Fibroblast of villous mesenchyme (primary cell): ENCODE data around the gene PRAF2. TPM values are rescaled to one million over a fixed set of nuclear protein-coding genes. Genes with fewer than 3 reads are reported as not detected.

Experiments used
- DNase-seq: peaks from one replicate; pipeline ENCODE4 v3.0.0-alpha.2; 2010; ENCODE audit warnings: low read depth
- H3K4me3 ChIP-seq: 2 replicates; pipeline ENCODE4 v1.5.1; 2011; ENCODE audit warnings: low read depth, mild to moderate bottlenecking, low read length
- CTCF ChIP-seq: IDR thresholded peaks from 2 replicates; pipeline ENCODE4 v1.5.1; 2012; ENCODE audit warnings: low read depth, mild to moderate bottlenecking, low read length; ENCODE audit not compliant: insufficient read depth
- total RNA-seq: library from RNA; depleted of rRNA; stranded (reverse); fragments of >200 nt; gene quantifications from 2 replicates; pipeline ENCODE4 v1.2.3, GENCODE V29; 2012

Gene PRAF2
- 12.6 and 15.1 TPM in 2 replicates for total RNA-seq

GRCh38 chrX:49073601-49074575 is at the start of gene PRAF2:
Gene PRAF2 (minus strand): TSS chrX:49074002. CDS start chrX:49073987, 15 bp downstream.
- peak within 1 kb of the TSS; percentile 78 for H3K4me3 ChIP-seq
- DNase-seq, result peak; percentile 92
- TF ChIP-seq CTCF, result no peak

GRCh38 chrX:49122499-49122898 is 48.7 kb upstream of the PRAF2 start:
- TF ChIP-seq CTCF, result no peak
- DNase-seq, result no peak
- peak overlapping the region; percentile 86 for H3K4me3 ChIP-seq

- H3K4me3 ChIP-seq, result no peak overlapping the region
- no peak for TF ChIP-seq CTCF
- DNase-seq, result no peak
These were observed 46.3 kb upstream of the PRAF2 start for GRCh38 chrX:49120091-49120490.

- TF ChIP-seq CTCF, result no peak
- no peak overlapping the region for H3K4me3 ChIP-seq
- no peak for DNase-seq
These were observed 43.8 kb upstream of the PRAF2 start for GRCh38 chrX:49117581-49117980.

- TF ChIP-seq CTCF, result no peak
These were observed 42.9 kb upstream of the PRAF2 start for GRCh38 chrX:49116716-49117115.

GRCh38 chrX:49116076-49116475 is 42.3 kb upstream of the PRAF2 start:
- no peak overlapping the region for H3K4me3 ChIP-seq
- no peak for DNase-seq
- no peak for TF ChIP-seq CTCF

More at GRCh38 chrX:49116716-49117115, 42.9 kb upstream of the PRAF2 start:
- H3K4me3 ChIP-seq, result no peak overlapping the region
- no peak for DNase-seq
